ENCODE data around the gene COMMD3.

COMMD3 gene

GRCh38 chr10:22301193-22301592 lies 15.0 kb upstream of the COMMD3 start:
- H2AK5ac ChIP-seq (ENCODE audit: low read depth, low read length): no peak overlapping the region
- H3K9me3 ChIP-seq (replicated peaks in 1 of 2; ENCODE audit: control insufficient read depth in 2 of 2, insufficient read depth in 1 of 2, low read depth in 1 of 2, low read length in 2 of 2): peaks cover 0 to 6% of the 10 kb centered on the region in 2 donors
- H3K27me3 ChIP-seq (ENCODE audit: control insufficient read depth in 3 of 3, insufficient read depth in 3 of 3, low read depth in 1 of 3, low read length in 3 of 3): peaks cover 0 to 4% (median 2%) of the 10 kb centered on the region in 3 experiments

DNA sequence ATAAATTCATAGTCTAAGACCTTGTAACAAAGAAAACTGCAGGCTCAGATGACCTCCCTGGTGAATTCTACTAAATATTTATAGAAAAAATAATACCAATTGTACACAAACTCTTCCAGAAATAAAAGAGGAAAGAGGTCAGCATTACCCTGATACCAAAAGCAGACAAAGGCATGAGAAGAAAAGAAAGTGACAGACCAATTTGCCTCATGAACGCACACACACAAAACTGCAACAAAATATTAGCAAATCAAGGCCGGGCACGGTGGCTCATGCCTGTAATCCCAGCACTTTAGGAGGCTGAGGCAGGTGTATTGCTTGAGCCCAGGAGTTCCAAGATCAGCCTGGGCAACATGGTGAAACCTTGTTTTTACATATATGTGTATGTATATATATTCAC lies 12.7 kb upstream of the COMMD3 start:
- Histone ChIP-seq H3K36me3 (replicated peaks in 1 of 2; ENCODE audit: control insufficient read depth in 2 of 2, insufficient read depth in 2 of 2, low read length in 2 of 2) (no peaks in the 10 kb centered on the region), H3K14ac (ENCODE audit: low read length) (no peak overlapping the region), H2BK15ac (ENCODE audit: low read length) (no peak overlapping the region), H3K4me2 (ENCODE audit: insufficient read depth, low read length, poor library complexity, severe bottlenecking) (no peak overlapping the region), H3K79me1 (ENCODE audit: low read depth, low read length) (no peaks in the 10 kb centered on the region), H3K9ac (ENCODE audit: low read depth, low read length, poor library complexity) (no peak overlapping the region), H3K27me3 (ENCODE audit: control insufficient read depth in 3 of 3, insufficient read depth in 3 of 3, low read depth in 1 of 3, low read length in 3 of 3) (peaks cover 0 to 2% (median 0%) of the 10 kb centered on the region in 3 experiments), H3K9me3 (replicated peaks in 1 of 2; ENCODE audit: control insufficient read depth in 2 of 2, insufficient read depth in 1 of 2, low read depth in 1 of 2, low read length in 2 of 2) (peaks cover 0 to 6% of the 10 kb centered on the region in 2 donors), H3K4me1 (ENCODE audit: control insufficient read depth in 2 of 2, insufficient read depth in 1 of 2, low read depth in 1 of 2, low read length in 2 of 2) (peaks cover 1 to 3% of the 10 kb centered on the region in 2 donors), H2AFZ (ENCODE audit: low read length) (no peak overlapping the region), H2BK120ac (ENCODE audit: low read depth, low read length) (no peak overlapping the region), H4K8ac (ENCODE audit: low read depth, low read length) (no peak overlapping the region), H2BK12ac (ENCODE audit: low read length) (no peak overlapping the region), H3K27ac (replicated peaks; ENCODE audit: low read length) (no peak overlapping the region), H4K91ac (ENCODE audit: low read depth, low read length, poor library complexity) (no peak overlapping the region), H3K4ac (ENCODE audit: low read length) (no peak overlapping the region), H3K4me3 (ENCODE audit: low read length in 2 of 2) (no peak overlapping the region), H2BK5ac (ENCODE audit: low read length) (no peak overlapping the region), H3K23ac (ENCODE audit: low read depth, low read length, poor library complexity) (no peak overlapping the region), H2AK5ac (ENCODE audit: low read depth, low read length) (no peak overlapping the region), H3K18ac (ENCODE audit: low read length) (no peak overlapping the region)
- no CpG with 5 or more reads among the region's 3 CpGs for WGBS, 2 donors (ENCODE audit: extremely low coverage in 2 of 2, insufficient read length in 2 of 2, insufficient replicate concordance in 1 of 2)
- DNase-seq (ENCODE audit: low spot score): no peak

More at GRCh38 chr10:22301193-22301592, 15.0 kb upstream of the COMMD3 start:
- no CpG with 5 or more reads among the region's 4 CpGs for WGBS, 2 donors (ENCODE audit: extremely low coverage in 2 of 2, insufficient read length in 2 of 2, insufficient replicate concordance in 1 of 2)
- Histone ChIP-seq H3K4me1 (ENCODE audit: control insufficient read depth in 2 of 2, insufficient read depth in 1 of 2, low read depth in 1 of 2, low read length in 2 of 2) (peaks cover 1 to 3% of the 10 kb centered on the region in 2 donors), H3K18ac (ENCODE audit: low read length) (no peak overlapping the region), H4K8ac (ENCODE audit: low read depth, low read length) (no peak overlapping the region), H3K27ac (replicated peaks; ENCODE audit: low read length) (no peak overlapping the region), H2BK15ac (ENCODE audit: low read length) (no peak overlapping the region), H2BK12ac (ENCODE audit: low read length) (no peak overlapping the region), H3K9ac (ENCODE audit: low read depth, low read length, poor library complexity) (peak overlapping the region; percentile 38), H3K23ac (ENCODE audit: low read depth, low read length, poor library complexity) (no peak overlapping the region), H4K91ac (ENCODE audit: low read depth, low read length, poor library complexity) (no peak overlapping the region), H3K4me2 (ENCODE audit: insufficient read depth, low read length, poor library complexity, severe bottlenecking) (no peak overlapping the region), H3K4me3 (ENCODE audit: low read length in 2 of 2) (no peak overlapping the region), H3K4ac (ENCODE audit: low read length) (no peak overlapping the region), H2BK120ac (ENCODE audit: low read depth, low read length) (no peak overlapping the region), H2BK5ac (ENCODE audit: low read length) (no peak overlapping the region), H3K14ac (ENCODE audit: low read length) (no peak overlapping the region), H2AFZ (ENCODE audit: low read length) (no peak overlapping the region), H3K79me1 (ENCODE audit: low read depth, low read length) (no peaks in the 10 kb centered on the region), H3K36me3 (replicated peaks in 1 of 2; ENCODE audit: control insufficient read depth in 2 of 2, insufficient read depth in 2 of 2, low read length in 2 of 2) (no peaks in the 10 kb centered on the region)
- no peak for DNase-seq (ENCODE audit: low spot score)

DNA sequence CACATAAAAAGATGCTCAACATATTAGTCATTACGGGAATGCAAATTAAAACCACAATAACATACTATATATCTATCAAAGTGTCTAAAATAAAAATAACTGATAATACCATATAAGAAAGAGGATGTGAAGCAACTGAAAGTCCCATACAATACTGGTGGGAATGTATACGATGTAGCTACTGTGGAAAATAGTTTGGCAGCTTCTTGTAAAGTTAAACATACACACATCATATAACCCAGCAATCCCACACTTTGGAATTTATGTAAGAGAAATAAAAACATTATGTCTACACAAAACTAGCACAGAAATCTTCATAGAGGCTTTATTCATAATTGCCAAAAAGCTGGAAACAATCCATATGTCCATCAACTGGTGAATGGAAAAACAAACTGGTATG lies 10.5 kb upstream of the COMMD3 start:
- WGBS, 2 donors (ENCODE audit: extremely low coverage in 2 of 2, insufficient read length in 2 of 2, insufficient replicate concordance in 1 of 2): no CpG with 5 or more reads among the region's 2 CpGs
- Histone ChIP-seq H4K91ac (ENCODE audit: low read depth, low read length, poor library complexity) (no peak overlapping the region), H3K23ac (ENCODE audit: low read depth, low read length, poor library complexity) (no peak overlapping the region), H3K9ac (ENCODE audit: low read depth, low read length, poor library complexity) (no peak overlapping the region), H3K9me3 (replicated peaks in 1 of 2; ENCODE audit: control insufficient read depth in 2 of 2, insufficient read depth in 1 of 2, low read depth in 1 of 2, low read length in 2 of 2) (peaks cover 0 to 6% of the 10 kb centered on the region in 2 donors), H3K4me2 (ENCODE audit: insufficient read depth, low read length, poor library complexity, severe bottlenecking) (no peak overlapping the region), H4K8ac (ENCODE audit: low read depth, low read length) (no peak overlapping the region), H2AFZ (ENCODE audit: low read length) (no peak overlapping the region), H2BK12ac (ENCODE audit: low read length) (no peak overlapping the region), H3K27ac (replicated peaks; ENCODE audit: low read length) (no peak overlapping the region), H3K18ac (ENCODE audit: low read length) (no peak overlapping the region), H3K4me3 (ENCODE audit: low read length in 2 of 2) (no peak overlapping the region), H2BK5ac (ENCODE audit: low read length) (no peak overlapping the region), H3K27me3 (ENCODE audit: control insufficient read depth in 3 of 3, insufficient read depth in 3 of 3, low read depth in 1 of 3, low read length in 3 of 3) (peaks cover 0 to 5% (median 2%) of the 10 kb centered on the region in 3 experiments), H2BK15ac (ENCODE audit: low read length) (no peak overlapping the region), H3K14ac (ENCODE audit: low read length) (no peak overlapping the region), H3K36me3 (replicated peaks in 1 of 2; ENCODE audit: control insufficient read depth in 2 of 2, insufficient read depth in 2 of 2, low read length in 2 of 2) (no peaks in the 10 kb centered on the region), H3K4ac (ENCODE audit: low read length) (no peak overlapping the region), H2AK5ac (ENCODE audit: low read depth, low read length) (no peak overlapping the region), H2BK120ac (ENCODE audit: low read depth, low read length) (no peak overlapping the region), H3K4me1 (ENCODE audit: control insufficient read depth in 2 of 2, insufficient read depth in 1 of 2, low read depth in 1 of 2, low read length in 2 of 2) (peaks cover 1 to 3% of the 10 kb centered on the region in 2 donors), H3K79me1 (ENCODE audit: low read depth, low read length) (no peaks in the 10 kb centered on the region)
- no peak for DNase-seq (ENCODE audit: low spot score)

- Histone ChIP-seq H4K91ac (ENCODE audit: low read depth, low read length, poor library complexity) (no peak overlapping the region), H3K27ac (replicated peaks; ENCODE audit: low read length) (no peak overlapping the region), H4K8ac (ENCODE audit: low read depth, low read length) (no peak overlapping the region)
Measured at GRCh38 chr10:22308390-22308789, 7.8 kb upstream of the COMMD3 start.

More at GRCh38 chr10:22308390-22308789, 7.8 kb upstream of the COMMD3 start:
- H2AFZ ChIP-seq (ENCODE audit: low read length): no peak overlapping the region
- no peak overlapping the region for H3K23ac ChIP-seq (ENCODE audit: low read depth, low read length, poor library complexity)
- H3K27me3 ChIP-seq (ENCODE audit: control insufficient read depth in 3 of 3, insufficient read depth in 3 of 3, low read depth in 1 of 3, low read length in 3 of 3): peaks cover 0 to 8% (median 0%) of the 10 kb centered on the region in 3 experiments
- H2BK15ac ChIP-seq (ENCODE audit: low read length): no peak overlapping the region
- no peaks in the 10 kb centered on the region for H3K36me3 ChIP-seq (replicated peaks in 1 of 2; ENCODE audit: control insufficient read depth in 2 of 2, insufficient read depth in 2 of 2, low read length in 2 of 2)
- no peak overlapping the region for H3K18ac ChIP-seq (ENCODE audit: low read length)
- DNase-seq (ENCODE audit: low spot score): no peak
- no peaks in the 10 kb centered on the region for H3K79me1 ChIP-seq (ENCODE audit: low read depth, low read length)
- no peak overlapping the region for H3K4me2 ChIP-seq (ENCODE audit: insufficient read depth, low read length, poor library complexity, severe bottlenecking)
- no peak overlapping the region for H3K4me3 ChIP-seq (ENCODE audit: low read length in 2 of 2)
- H3K9ac ChIP-seq (ENCODE audit: low read depth, low read length, poor library complexity): no peak overlapping the region
- H3K4ac ChIP-seq (ENCODE audit: low read length): no peak overlapping the region
- H2BK5ac ChIP-seq (ENCODE audit: low read length): no peak overlapping the region
- H2BK12ac ChIP-seq (ENCODE audit: low read length): no peak overlapping the region
- no peak overlapping the region for H3K14ac ChIP-seq (ENCODE audit: low read length)
- H3K4me1 ChIP-seq (ENCODE audit: control insufficient read depth in 2 of 2, insufficient read depth in 1 of 2, low read depth in 1 of 2, low read length in 2 of 2): no peaks in the 10 kb centered on the region
- H2AK5ac ChIP-seq (ENCODE audit: low read depth, low read length): no peak overlapping the region
- H2BK120ac ChIP-seq (ENCODE audit: low read depth, low read length): no peak overlapping the region
- H3K9me3 ChIP-seq (replicated peaks in 1 of 2; ENCODE audit: control insufficient read depth in 2 of 2, insufficient read depth in 1 of 2, low read depth in 1 of 2, low read length in 2 of 2): peaks cover 0 to 6% of the 10 kb centered on the region in 2 donors
- no CpG with 5 or more reads among the region's 2 CpGs for WGBS, 2 donors (ENCODE audit: extremely low coverage in 2 of 2, insufficient read length in 2 of 2, insufficient replicate concordance in 1 of 2)

Data from neuronal stem cell (in vitro differentiated cells).